NCI-H187 (cell line): ENCODE results near the gene OR11H7.
"Not testable (repeated sequence)": the region's sequence is repeated elsewhere in the genome, so short reads cannot be mapped to it uniquely, and the experiment has no call there.

Experiments used
- DNase-seq, 2 experiments: peaks; one replicate each; lab custom pipeline; 2025; lab: John Stamatoyannopoulos, UW

The OR11H7 gene

DNA sequence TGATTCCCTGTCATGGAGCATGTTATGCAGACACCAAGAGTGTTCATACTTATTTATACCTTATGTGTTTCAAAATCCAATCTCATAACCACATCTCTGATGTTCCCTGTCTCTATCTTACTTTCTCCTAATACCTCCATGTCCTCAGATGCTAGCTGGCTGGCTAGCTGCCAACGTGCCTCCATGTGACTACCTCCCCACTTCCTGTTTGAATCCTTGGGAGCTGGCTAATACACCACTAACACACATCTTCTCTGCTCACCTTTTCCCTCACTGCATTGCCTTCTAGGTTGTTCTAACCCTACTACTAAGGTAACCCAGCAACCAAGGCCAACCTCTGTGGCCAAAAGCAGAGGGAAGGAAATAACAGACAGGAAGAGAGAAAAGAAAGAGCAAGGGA, 49.6 kb downstream of the OR11H7 start:
- no peak for DNase-seq

- not testable (repeated sequence) for DNase-seq
Observed at GRCh38 chr14:20280265-20280664, 51.5 kb downstream of the OR11H7 start.
